Mucosa of descending colon (tissue), 3 donors: ENCODE data around the gene ADCY7. TPM values are rescaled to one million over a fixed set of nuclear protein-coding genes. Genes with fewer than 3 reads are reported as not detected.

Experiments used
- ATAC-seq: fragments of 200-7000 bp; cut with Tn5 transposase; one replicate; pipeline ENCODE4 v1.9.1; 2020; ENCODE audit warnings: mild to moderate bottlenecking, moderate library complexity
- DNase-seq, 3 donors: peaks; one replicate each; pipeline ENCODE4 v3.0.0-alpha.2; 2020
- H3K36me3 ChIP-seq: fragments of 200-600 bp; one replicate; pipeline ENCODE4 v1.8.0; 2021; ENCODE audit warnings: low read depth, mild to moderate bottlenecking
- H3K4me1 ChIP-seq: fragments of 200-600 bp; one replicate; pipeline ENCODE4 v1.8.0; 2021; ENCODE audit warnings: low read depth, mild to moderate bottlenecking
- H3K4me3 ChIP-seq: fragments of 200-600 bp; one replicate; pipeline ENCODE4 v1.8.0; 2021; ENCODE audit warnings: mild to moderate bottlenecking
- H3K9me3 ChIP-seq: fragments of 200-600 bp; one replicate; pipeline ENCODE4 v1.8.0; 2021; ENCODE audit warnings: mild to moderate bottlenecking
- CTCF ChIP-seq: fragments of 200-600 bp; IDR thresholded peaks from one replicate; pipeline ENCODE4 v1.8.0; 2022; ENCODE audit warnings: antibody characterized with exemption, mild to moderate bottlenecking
- intact Hi-C, 2 donors: fragments of 100-400 bp; cut with DNase I in 1 of 2; cut with micrococcal nuclease in 1 of 2; formaldehyde crosslinking; loops; one replicate each; pipeline versions ENCODE4 v1.11.0 to v1.11.1; 2022; cut with DNase I, micrococcal nuclease
- total RNA-seq, 3 donors: library from RNA; stranded (reverse); fragmentation: NEBNext Ultra II Directional in 2 of 3; extraction: Animal tissue kit (Norgen Biotek cat#: 25700) in 2 of 3; gene quantifications; one replicate each; pipeline versions ENCODE4 v1.2.1 to v1.2.4, GENCODE V29; 2021 to 2023
- donor health status: DM: no; HTN: no; CAD: no; lungs with moderate emphysema.
- donor health status: DM: no; HTN: no; CAD: no.
- donor health status: DM: no; HTN: yes; CAD: no.

The ADCY7 gene
- total RNA-seq, 3 donors from 2014 or later, result 12.4 to 25.0 (median 22.7) TPM

- ATAC-seq (no peak), DNase-seq (peak in 2 of 3 donors; percentile 24 to 43)
- intact Hi-C loops, result no loop called here
- no peak for TF ChIP-seq CTCF
- H3K4me1 ChIP-seq, result peaks cover 21% of the 10 kb centered on the region
- no peak overlapping the region for H3K4me3 ChIP-seq
- H3K9me3 ChIP-seq, result no peaks in the 10 kb centered on the region
- no peaks in the 10 kb centered on the region for H3K36me3 ChIP-seq
Observed at GRCh38 chr16:50270510-50271147, 4.3 kb downstream of the ADCY7 start.

- DNase-seq, result peak in 2 of 3 donors; percentile 24 to 46
- TF ChIP-seq CTCF, result no peak
- intact Hi-C loops, result no loop called here
- ATAC-seq, result no peak
- Histone ChIP-seq H3K36me3 (no peaks in the 10 kb centered on the region), H3K9me3 (no peaks in the 10 kb centered on the region), H3K4me1 (peaks cover 14% of the 10 kb centered on the region), H3K4me3 (no peak overlapping the region)
Observed at GRCh38 chr16:50271148-50272041, 5.0 kb downstream of the ADCY7 start.

GRCh38 chr16:50272111-50272571 is 5.8 kb downstream of the ADCY7 start:
- intact Hi-C loops, result no loop called here
- Histone ChIP-seq H3K9me3 (no peaks in the 10 kb centered on the region), H3K4me3 (no peak overlapping the region), H3K4me1 (peaks cover 7% of the 10 kb centered on the region), H3K36me3 (no peaks in the 10 kb centered on the region)
- TF ChIP-seq CTCF, result no peak
- DNase-seq (peak in 2 of 3 donors; percentile 24 to 53), ATAC-seq (no peak)

- DNase-seq, result peak in 1 of 3 donors; percentile 41
- TF ChIP-seq CTCF, result no peak
Observed at GRCh38 chr16:50272687-50273381, 6.5 kb downstream of the ADCY7 start.

GRCh38 chr16:50273382-50273690 is 7.0 kb downstream of the ADCY7 start:
- Histone ChIP-seq H3K36me3 (no peaks in the 10 kb centered on the region), H3K9me3 (no peaks in the 10 kb centered on the region), H3K4me3 (no peak overlapping the region), H3K4me1 (no peaks in the 10 kb centered on the region)
- no peak for TF ChIP-seq CTCF
- intact Hi-C loops, result no loop called here
- no peak for ATAC-seq
- DNase-seq, result peak in 2 of 3 donors; percentile 16 to 31

More at GRCh38 chr16:50272687-50273381, 6.5 kb downstream of the ADCY7 start:
- H3K9me3 ChIP-seq, result no peaks in the 10 kb centered on the region
- no peak overlapping the region for H3K4me3 ChIP-seq
- intact Hi-C loops, result no loop called here
- no peaks in the 10 kb centered on the region for H3K36me3 ChIP-seq
- ATAC-seq, result no peak
- H3K4me1 ChIP-seq, result peaks cover under 1% of the 10 kb centered on the region
